OCI-LY7 (cell line): ENCODE data around the gene NCOA3. TPM values are rescaled to one million over a fixed set of nuclear protein-coding genes. Genes with fewer than 3 reads are reported as not detected.
A peak's percentile ranks its signal among the peaks of the same experiment; 100 is the strongest.

Experiments used
- BruUV-seq: library from RNA; stranded (reverse); fragments of 400-500 nt; replicated peaks from 2 replicates; lab custom pipeline; 2021; lab: Mats Ljungman, UMichigan
- CTCF ChIA-PET: fragments of 300-600 bp; sonication (Branson Sonifier 250); formaldehyde crosslinking; loops from one replicate; lab custom pipeline; 2022; ENCODE audit warnings: antibody characterized with exemption; ENCODE audit not compliant: unreplicated experiment; lab: Charles Lee
- POLR2A ChIA-PET: fragments of 300-600 bp; sonication (Branson Sonifier 250); formaldehyde crosslinking; loops from one replicate; lab custom pipeline; 2022; ENCODE audit warnings: antibody characterized with exemption; lab: Charles Lee
- DNase-seq: peaks from one replicate; pipeline ENCODE4 v3.0.0-alpha.2; 2015; ENCODE audit warnings: low spot score
- H2AFZ ChIP-seq: fragments of 200-600 bp; sonication (generic), shearing (Covaris generic); 2 replicates; pipeline ENCODE4 v1.6.1; 2014; ENCODE audit warnings: mild to moderate bottlenecking, antibody characterized with exemption, low read length, moderate library complexity
- H3K27ac ChIP-seq: fragments of 200-600 bp; sonication (generic); 2 replicates; pipeline ENCODE4 v1.5.1; 2014; ENCODE audit warnings: mixed run types, low read depth, mild to moderate bottlenecking, moderate library complexity, low read length, inconsistent platforms; ENCODE audit not compliant: poor library complexity, severe bottlenecking
- H3K36me3 ChIP-seq: fragments of 200-600 bp; sonication (generic); 2 replicates; pipeline ENCODE4 v1.6.1; 2014; ENCODE audit warnings: mild to moderate bottlenecking, antibody characterized with exemption, low read length, moderate library complexity, mixed read lengths; ENCODE audit not compliant: insufficient read depth
- H3K4me1 ChIP-seq: fragments of 200-600 bp; sonication (generic); 2 replicates; pipeline ENCODE4 v1.5.1; 2014; ENCODE audit warnings: mild to moderate bottlenecking, low read length; ENCODE audit not compliant: insufficient read depth, poor library complexity, severe bottlenecking
- H3K4me2 ChIP-seq: fragments of 200-600 bp; sonication (generic); 2 replicates; pipeline ENCODE4 v1.6.1; 2014; ENCODE audit warnings: mild to moderate bottlenecking, low read length
- H3K4me3 ChIP-seq: fragments of 200-600 bp; sonication (generic); 2 replicates; pipeline ENCODE4 v1.5.1; 2014; ENCODE audit warnings: mild to moderate bottlenecking, low read depth, low read length; ENCODE audit not compliant: poor library complexity, severe bottlenecking
- H3K79me2 ChIP-seq: fragments of 200-600 bp; sonication (generic); 2 replicates; pipeline ENCODE4 v1.6.1; 2016; ENCODE audit warnings: low read depth, mild to moderate bottlenecking, low read length, moderate library complexity, mixed read lengths; ENCODE audit not compliant: insufficient read depth
- H3K9me2 ChIP-seq: fragments of 200-600 bp; sonication (generic); 2 replicates; pipeline ENCODE4 v1.6.1; 2016; ENCODE audit warnings: mild to moderate bottlenecking, low read length, mixed read lengths; ENCODE audit not compliant: insufficient read depth
- H3K9me3 ChIP-seq: fragments of 200-600 bp; sonication (generic); 2 replicates; pipeline ENCODE4 v1.6.1; 2014; ENCODE audit warnings: mild to moderate bottlenecking, mixed run types, low read length, mixed read lengths
- H4K20me1 ChIP-seq: fragments of 200-600 bp; sonication (generic); 2 replicates; pipeline ENCODE4 v1.6.1; 2014; ENCODE audit warnings: mild to moderate bottlenecking, antibody characterized with exemption, low read length, moderate library complexity, mixed read lengths; ENCODE audit not compliant: insufficient read depth
- CTCF ChIP-seq: fragments of 200-600 bp; sonication (generic); conservative IDR thresholded peaks from 2 replicates; pipeline ENCODE4 v1.5.1; 2014; ENCODE audit warnings: mild to moderate bottlenecking, antibody characterized with exemption, low read length, moderate library complexity, mixed read lengths
- EZH2phosphoT487 ChIP-seq: fragments of 200-600 bp; sonication (generic); IDR thresholded peaks from 2 replicates; pipeline ENCODE4 v1.6.1; 2018; ENCODE audit warnings: low read depth, borderline replicate concordance, mild to moderate bottlenecking, mixed run types, antibody characterized with exemption, low read length, moderate library complexity, mixed read lengths
- intact Hi-C: fragments of 100-400 bp; cut with micrococcal nuclease; formaldehyde crosslinking; loops from one replicate; pipeline ENCODE4 v1.10.0; 2022; ENCODE audit not compliant: unreplicated experiment
- total RNA-seq, 2 experiments: library from RNA; depleted of rRNA in 1 of 2; stranded (reverse); fragments of >200 nt in 1 of 2; shearing (Covaris generic) in 1 of 2; gene quantifications; 2 replicates each; pipeline ENCODE4 v1.2.3, GENCODE V29; 2014 to 2022

NCOA3 gene
- total RNA-seq, 2 experiments from 2014 or later = 50.5 to 75.6 TPM

GRCh38 chr20:47508278-47508677 lies 6.6 kb downstream of the NCOA3 start:
- DNase-seq = peak; percentile 42
- Histone ChIP-seq H3K4me3 (peak overlapping the region; percentile 27), H3K4me1 (peaks cover 65% of the 10 kb centered on the region), H4K20me1 (peaks cover 34% of the 10 kb centered on the region), H3K36me3 (peaks cover 57% of the 10 kb centered on the region), H3K9me3 (no peaks in the 10 kb centered on the region), H3K9me2 (no peaks in the 10 kb centered on the region), H3K4me2 (peak overlapping the region; percentile 74), H3K79me2 (peaks cover 100% of the 10 kb centered on the region), H3K27ac (peak overlapping the region; percentile 54), H2AFZ (no peak overlapping the region)
- intact Hi-C loops = no loop called here
- CTCF ChIA-PET = no interaction called here
- BruUV-seq = no TSS peak
- POLR2A ChIA-PET = interaction anchor here (1.0 to 1.9 kb wide), 4 partner anchors 58 to 102 kb away, joined by 3 to 9 read pairs (median 5); no protein-coding TSS in a partner anchor
- TF ChIP-seq EZH2phosphoT487 (no peak), CTCF (no peak)

- Histone ChIP-seq H3K27ac (peak overlapping the region; percentile 54), H3K36me3 (peaks cover 52% of the 10 kb centered on the region), H3K9me2 (no peaks in the 10 kb centered on the region), H2AFZ (no peak overlapping the region), H3K4me2 (peak overlapping the region; percentile 74), H3K4me3 (peak overlapping the region; percentile 27), H4K20me1 (peaks cover 28% of the 10 kb centered on the region; the same call in 1 of the 2 replicates), H3K79me2 (peaks cover 100% of the 10 kb centered on the region), H3K9me3 (no peaks in the 10 kb centered on the region), H3K4me1 (peaks cover 72% of the 10 kb centered on the region)
- ChIA-PET POLR2A (interaction anchor here (0.6 to 1.9 kb wide), 7 partner anchors 8 to 123 kb away, joined by 3 to 9 read pairs (median 3); partner anchors contain the start of gene NCOA3), CTCF (no interaction called here)
- intact Hi-C loops = no loop called here
- no TSS peak for BruUV-seq
- TF ChIP-seq EZH2phosphoT487 (no peak), CTCF (no peak)
- no peak for DNase-seq
These were observed 7.5 kb downstream of the NCOA3 start for GRCh38 chr20:47509104-47509661.

- DNase-seq = no peak
- peaks cover 100% of the 10 kb centered on the region for H3K79me2 ChIP-seq
- intact Hi-C loops = loop anchor here (5.0 kb wide), 1 partner anchor 53 kb away; no protein-coding TSS in a partner anchor
- no peak for TF ChIP-seq CTCF
- no peak for TF ChIP-seq EZH2phosphoT487
- H3K9me3 ChIP-seq = no peaks in the 10 kb centered on the region
- H3K4me2 ChIP-seq = peak overlapping the region; percentile 74; the same call in 1 of the 2 replicates
- peaks cover 72% of the 10 kb centered on the region for H3K4me1 ChIP-seq
- ChIA-PET CTCF (no interaction called here), POLR2A (interaction anchor here (0.6 to 1.2 kb wide), 5 partner anchors 8 to 123 kb away, joined by 3 to 4 read pairs (median 3); partner anchors contain the start of gene NCOA3)
- no peak overlapping the region for H2AFZ ChIP-seq
- BruUV-seq = no TSS peak
- H3K4me3 ChIP-seq = no peak overlapping the region
- H3K9me2 ChIP-seq = no peaks in the 10 kb centered on the region
- no peak overlapping the region for H3K27ac ChIP-seq
- peaks cover 57% of the 10 kb centered on the region for H3K36me3 ChIP-seq
- peaks cover 28% of the 10 kb centered on the region; the same call in 1 of the 2 replicates for H4K20me1 ChIP-seq
These were observed 8.0 kb downstream of the NCOA3 start for GRCh38 chr20:47509685-47510084.
